MCF 10A (cell line): ENCODE measurements around the gene STK38L. TPM values are rescaled to one million over a fixed set of nuclear protein-coding genes. Genes with fewer than 3 reads are reported as not detected.
A peak's percentile ranks its signal among the peaks of the same experiment; 100 is the strongest.

Experiments
- BruUV-seq: library from RNA; stranded (reverse); fragments of 400-500 nt; replicated peaks from 2 replicates; lab custom pipeline; 2021; lab: Mats Ljungman, UMichigan
- CTCF ChIA-PET: fragments of 300-600 bp; sonication (Branson Sonifier 250); formaldehyde crosslinking; extraction: SDS; loops from one replicate; lab custom pipeline; 2021; ENCODE audit warnings: antibody characterized with exemption, inconsistent platforms; lab: Yijun Ruan, JAX
- POLR2A ChIA-PET: fragments of 300-600, 350-650 bp; sonication (Branson Sonifier 250); formaldehyde crosslinking; extraction: SDS; loops from one replicate; lab custom pipeline; 2020; ENCODE audit warnings: antibody characterized with exemption, inconsistent platforms; lab: Yijun Ruan, JAX
- DNase-seq: peaks from one replicate; pipeline ENCODE4 v3.0.0-alpha.2; 2018; ENCODE audit not compliant: unreplicated experiment
- H3K27ac Mint-ChIP-seq: one replicate; pipeline ENCODE4 v1.8.0; 2022; ENCODE audit warnings: mild to moderate bottlenecking, low read depth, mixed read lengths; ENCODE audit not compliant: unreplicated experiment
- H3K27me3 Mint-ChIP-seq: one replicate; pipeline ENCODE4 v1.8.0; 2022; ENCODE audit warnings: mixed read lengths; ENCODE audit not compliant: insufficient read depth, unreplicated experiment
- H3K36me3 Mint-ChIP-seq: one replicate; pipeline ENCODE4 v1.8.0; 2022; ENCODE audit warnings: mild to moderate bottlenecking, moderate library complexity, mixed read lengths; ENCODE audit not compliant: insufficient read depth, unreplicated experiment
- H3K4me1 Mint-ChIP-seq: one replicate; pipeline ENCODE4 v1.8.0; 2022; ENCODE audit warnings: mixed read lengths; ENCODE audit not compliant: insufficient read depth, unreplicated experiment
- H3K4me3 Mint-ChIP-seq: one replicate; pipeline ENCODE4 v1.8.0; 2022; ENCODE audit warnings: mild to moderate bottlenecking, moderate library complexity, mixed read lengths; ENCODE audit not compliant: unreplicated experiment
- H3K9me3 Mint-ChIP-seq: one replicate; pipeline ENCODE4 v1.8.0; 2022; ENCODE audit warnings: mixed read lengths; ENCODE audit not compliant: unreplicated experiment
- CTCF ChIP-seq: fragments of 200-600 bp; IDR thresholded peaks from one replicate; pipeline ENCODE4 v1.8.0; 2022; ENCODE audit warnings: antibody characterized with exemption, mild to moderate bottlenecking; ENCODE audit not compliant: unreplicated experiment
- intact Hi-C: fragments of 100-400 bp; cut with micrococcal nuclease; formaldehyde crosslinking; loops from 2 replicates; pipeline ENCODE4 v1.14.1; 2022
- total RNA-seq: library from RNA; stranded (reverse); gene quantifications from 2 replicates; pipeline ENCODE4 v1.2.3, GENCODE V29; 2022

The STK38L gene
- total RNA-seq, 1 experiment from 2014 or later = 18.1 TPM

GRCh38 chr12:27280412-27280811 lies 36.3 kb downstream of the STK38L start:
- BruUV-seq = no TSS peak
- Mint-ChIP-seq H3K27ac (no peak overlapping the region), H3K4me1 (peaks cover 14% of the 10 kb centered on the region), H3K36me3 (no peaks in the 10 kb centered on the region), H3K4me3 (no peak overlapping the region), H3K27me3 (no peaks in the 10 kb centered on the region), H3K9me3 (no peaks in the 10 kb centered on the region)
- intact Hi-C loops = no loop called here
- CTCF ChIA-PET = interaction anchor here (1.2 kb wide), 1 partner anchor 8 kb away, joined by 3 read pairs; no protein-coding TSS in a partner anchor
- DNase-seq = no peak
- POLR2A ChIA-PET = interaction anchor here (0.9 to 1.0 kb wide), 2 partner anchors 37 to 344 kb away, joined by 3 to 4 read pairs; partner anchors contain the start of gene STK38L
- TF ChIP-seq CTCF = no peak

- H3K4me3 Mint-ChIP-seq = no peak overlapping the region
- H3K27me3 Mint-ChIP-seq = no peaks in the 10 kb centered on the region
- no peak for DNase-seq
- BruUV-seq = no TSS peak
- no peak for TF ChIP-seq CTCF
- H3K9me3 Mint-ChIP-seq = no peaks in the 10 kb centered on the region
- H3K36me3 Mint-ChIP-seq = no peaks in the 10 kb centered on the region
- CTCF ChIA-PET = interaction anchor here (1.0 kb wide), 1 partner anchor 62 kb away, joined by 4 read pairs; no protein-coding TSS in a partner anchor
- intact Hi-C loops = no loop called here
- no peak overlapping the region for H3K27ac Mint-ChIP-seq
- peaks cover 15% of the 10 kb centered on the region for H3K4me1 Mint-ChIP-seq
- POLR2A ChIA-PET = interaction anchor here (0.9 kb wide), 1 partner anchor 38 kb away, joined by 3 read pairs; no protein-coding TSS in a partner anchor
These were observed 38.7 kb downstream of the STK38L start for GRCh38 chr12:27282754-27283153.

- Mint-ChIP-seq H3K9me3 (no peaks in the 10 kb centered on the region), H3K27ac (no peak overlapping the region), H3K36me3 (no peaks in the 10 kb centered on the region), H3K4me3 (no peak overlapping the region), H3K27me3 (no peaks in the 10 kb centered on the region), H3K4me1 (peaks cover 12% of the 10 kb centered on the region)
- TF ChIP-seq CTCF = no peak
- intact Hi-C loops = no loop called here
- ChIA-PET CTCF (interaction anchor here (2.5 kb wide), 1 partner anchor 22 kb away, joined by 12 read pairs; no protein-coding TSS in a partner anchor), POLR2A (interaction anchor here (0.6 to 1.0 kb wide), 4 partner anchors 40 to 279 kb away, joined by 3 read pairs; partner anchors contain the start of gene STK38L)
- BruUV-seq = no TSS peak
- no peak for DNase-seq
These were observed 39.9 kb downstream of the STK38L start for GRCh38 chr12:27284021-27284420.

DNA sequence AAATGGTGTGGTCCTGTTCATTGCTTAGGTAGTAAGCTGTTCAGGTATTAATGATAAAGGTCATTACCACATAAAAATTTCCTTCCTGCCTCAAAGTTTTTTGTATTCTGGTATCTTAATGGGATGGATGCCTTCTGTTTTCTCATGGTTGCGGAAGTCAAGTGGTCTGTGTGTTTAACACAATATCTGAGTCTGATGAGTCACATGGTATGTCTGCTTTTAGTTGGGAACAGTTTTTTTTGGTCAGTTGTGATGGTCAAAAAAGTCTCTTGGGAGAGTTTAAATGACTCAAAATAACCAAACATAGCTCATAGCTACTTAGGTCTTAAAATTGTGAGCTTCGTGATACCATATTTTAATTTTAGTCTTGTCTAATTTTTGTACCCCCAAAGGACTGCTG lies 40.7 kb downstream of the STK38L start:
- Mint-ChIP-seq H3K4me1 (peaks cover 12% of the 10 kb centered on the region), H3K36me3 (no peaks in the 10 kb centered on the region), H3K27me3 (no peaks in the 10 kb centered on the region), H3K4me3 (no peak overlapping the region), H3K9me3 (no peaks in the 10 kb centered on the region), H3K27ac (no peak overlapping the region)
- no peak for TF ChIP-seq CTCF
- ChIA-PET CTCF (interaction anchor here (1.3 to 2.5 kb wide), 2 partner anchors 15 to 21 kb away, joined by 5 to 12 read pairs; no protein-coding TSS in a partner anchor), POLR2A (interaction anchor here (0.6 to 1.6 kb wide), 5 partner anchors 10 to 1956 kb away, joined by 3 to 5 read pairs (median 4); partner anchors contain the start of gene STK38L)
- no TSS peak for BruUV-seq
- peak; percentile 30 for DNase-seq
- intact Hi-C loops = no loop called here
